GDM1 (cell line): Measurements from ENCODE around the gene KNSTRN.

Experiments used
- DNase-seq: peaks from one replicate; lab custom pipeline; 2025; lab: John Stamatoyannopoulos, UW

The KNSTRN gene

DNA sequence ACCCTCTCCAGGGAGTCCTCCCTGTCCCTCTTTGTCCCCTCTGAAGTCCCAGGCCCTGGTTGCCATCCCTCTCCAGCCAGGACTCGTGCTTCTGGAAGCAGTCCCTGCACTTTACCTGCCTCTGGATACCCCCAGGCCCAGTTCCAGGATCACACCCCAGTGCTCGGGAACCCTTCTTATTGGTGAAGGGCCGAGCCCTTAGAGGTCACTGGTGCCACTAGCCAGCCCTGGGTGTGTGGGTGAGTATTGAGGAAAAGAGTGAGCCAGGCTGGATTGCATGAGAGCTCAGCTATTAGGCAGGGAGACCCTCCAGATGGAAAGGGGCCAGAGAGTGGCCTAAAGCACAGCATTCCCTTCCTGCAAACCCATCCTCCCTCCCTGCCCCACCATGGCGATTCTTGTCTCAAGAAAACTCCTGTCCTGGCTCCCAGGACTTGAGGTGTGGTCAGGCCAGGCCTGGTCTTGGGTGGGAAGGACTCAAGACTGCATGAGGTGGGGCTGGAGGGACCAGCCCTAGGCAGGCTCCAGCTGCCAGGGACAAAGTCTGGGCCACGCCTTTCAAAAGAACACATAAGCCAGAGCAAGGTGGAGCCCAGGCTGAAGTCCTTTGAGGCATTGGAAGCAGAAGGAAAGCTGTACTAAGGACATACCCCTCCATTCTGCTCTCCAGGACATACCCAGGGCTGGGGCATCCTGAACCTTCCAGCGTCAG lies 36.5 kb upstream of the KNSTRN start:
- no peak for DNase-seq

DNA sequence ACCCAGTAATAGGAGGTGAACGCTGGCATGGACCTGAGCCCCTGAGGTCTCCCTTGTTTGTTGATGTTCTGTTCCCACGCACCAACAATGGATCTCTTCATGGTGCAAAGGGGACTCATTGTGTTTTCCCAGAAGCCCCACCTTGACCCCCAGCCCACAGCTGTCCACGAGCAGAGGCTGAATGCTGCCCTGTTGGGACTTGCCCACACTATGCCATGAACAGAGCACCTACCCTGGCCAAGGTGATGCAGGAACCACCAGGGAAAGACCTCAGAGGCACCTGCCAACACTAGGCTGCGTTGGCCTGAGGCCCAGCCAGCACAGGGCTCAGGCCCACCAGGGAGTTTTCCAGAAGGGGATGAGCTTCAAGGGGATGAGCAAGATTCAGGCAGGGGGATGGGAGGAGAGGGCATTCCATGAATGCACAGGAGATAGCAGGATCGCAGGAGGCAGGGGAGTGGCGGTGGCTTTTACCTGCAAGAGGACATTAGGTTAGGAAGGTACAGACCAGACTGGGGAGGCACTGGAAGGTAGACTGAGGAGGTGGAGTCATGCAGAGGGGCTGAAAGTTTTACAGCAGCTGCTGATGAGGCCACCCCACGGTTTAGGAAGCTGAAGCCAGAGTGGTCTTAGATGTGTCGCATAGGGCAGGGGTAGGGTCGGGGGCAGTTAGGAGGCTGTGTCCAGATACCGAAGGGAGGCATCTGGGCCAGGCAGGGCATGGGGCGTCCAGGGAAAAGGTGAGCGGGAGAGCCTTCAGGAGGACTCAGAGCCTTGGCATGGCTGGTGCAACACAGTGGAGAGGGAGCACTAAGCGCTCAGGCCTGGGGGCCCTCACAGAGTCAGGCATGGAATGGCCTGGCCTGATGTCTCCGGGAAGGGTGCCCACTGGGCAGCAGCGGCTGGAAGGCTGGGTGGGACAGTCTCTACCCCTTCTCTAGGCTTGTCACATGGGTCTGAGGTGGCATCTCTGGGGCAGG lies 35.7 kb upstream of the KNSTRN start:
- DNase-seq = no peak

DNA sequence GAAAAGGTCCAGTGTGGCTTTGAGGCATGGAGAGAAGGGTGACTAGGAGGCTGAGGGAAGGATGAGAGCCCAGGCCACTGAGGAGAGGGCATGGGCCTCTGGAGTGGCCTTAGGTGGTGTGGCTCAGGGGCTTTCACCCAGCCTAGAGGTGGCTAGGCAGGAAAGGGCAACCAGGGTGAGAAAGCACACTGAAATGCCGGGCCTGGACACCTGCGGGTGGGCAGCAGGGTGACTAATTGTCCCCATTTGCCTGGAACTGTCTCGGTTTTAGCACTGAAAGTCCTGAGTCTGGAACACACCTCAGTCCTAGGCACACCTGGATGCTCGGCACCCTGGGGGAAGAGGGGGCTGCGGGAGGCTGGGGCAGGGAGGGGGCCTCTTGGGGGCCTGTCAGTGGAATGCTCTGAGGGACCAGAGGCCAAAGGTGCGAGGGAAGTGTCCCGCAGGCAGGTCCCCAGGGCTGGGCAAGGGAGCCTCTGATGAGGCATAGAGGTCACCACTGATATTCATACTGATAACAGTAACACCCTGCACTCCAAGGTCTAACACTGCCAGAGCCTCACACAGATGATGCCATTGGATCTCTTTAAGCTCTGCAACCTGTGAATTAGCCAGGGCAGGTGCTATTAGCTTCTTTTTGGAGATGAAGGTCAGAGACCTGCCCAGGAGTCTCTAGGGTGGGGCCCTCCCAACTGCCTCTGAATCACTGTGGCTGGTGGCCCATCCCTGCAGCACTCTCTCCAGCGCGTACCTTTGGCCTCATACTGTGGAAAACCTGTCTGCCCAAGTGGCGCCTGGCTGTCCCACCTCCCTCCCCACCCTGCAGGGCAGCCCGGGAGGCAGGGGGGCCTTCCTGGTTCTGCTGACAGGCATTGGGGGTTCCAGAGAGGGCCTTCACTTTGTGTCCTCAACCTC lies 34.7 kb upstream of the KNSTRN start:
- no peak for DNase-seq

DNA sequence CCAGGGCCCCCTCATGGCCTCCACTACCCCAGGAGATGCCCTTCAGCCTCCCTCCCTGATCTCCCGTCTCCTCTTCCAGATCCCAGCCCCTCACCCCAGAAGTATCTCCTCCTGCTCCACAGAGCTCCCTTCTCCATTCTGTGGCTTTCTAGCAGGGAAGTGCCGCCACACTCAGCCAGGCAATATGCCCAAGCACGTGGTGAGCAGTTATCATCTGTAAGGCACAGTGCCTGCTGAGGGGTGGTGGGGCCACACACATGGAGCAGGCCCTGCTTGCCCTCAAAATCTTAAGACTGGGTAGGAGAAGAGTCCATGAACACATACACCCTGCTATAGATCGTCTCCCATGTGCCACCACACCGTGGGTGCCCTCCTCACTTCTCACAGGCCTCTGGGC lies 34.0 kb upstream of the KNSTRN start:
- DNase-seq = no peak

DNA sequence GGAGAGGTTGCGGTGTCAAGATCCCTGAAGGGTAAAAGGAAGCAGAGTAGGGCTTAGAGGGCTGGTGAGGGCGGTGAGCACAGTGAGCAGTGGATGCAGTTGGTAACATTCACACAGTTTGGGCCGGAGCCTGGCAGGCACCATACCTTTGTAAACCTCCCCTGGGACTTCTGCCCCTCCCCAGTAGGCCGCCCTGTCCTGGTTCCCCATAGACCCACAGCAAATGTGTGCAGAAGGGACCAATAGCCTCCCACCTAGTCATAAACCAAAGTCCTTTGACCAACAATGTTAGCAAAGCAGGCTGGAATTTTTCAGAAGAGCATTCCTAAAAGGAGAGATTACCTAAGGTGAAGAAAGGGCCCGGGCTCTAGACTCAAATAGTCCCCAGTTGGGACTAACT lies 33.4 kb upstream of the KNSTRN start:
- DNase-seq = no peak

DNA sequence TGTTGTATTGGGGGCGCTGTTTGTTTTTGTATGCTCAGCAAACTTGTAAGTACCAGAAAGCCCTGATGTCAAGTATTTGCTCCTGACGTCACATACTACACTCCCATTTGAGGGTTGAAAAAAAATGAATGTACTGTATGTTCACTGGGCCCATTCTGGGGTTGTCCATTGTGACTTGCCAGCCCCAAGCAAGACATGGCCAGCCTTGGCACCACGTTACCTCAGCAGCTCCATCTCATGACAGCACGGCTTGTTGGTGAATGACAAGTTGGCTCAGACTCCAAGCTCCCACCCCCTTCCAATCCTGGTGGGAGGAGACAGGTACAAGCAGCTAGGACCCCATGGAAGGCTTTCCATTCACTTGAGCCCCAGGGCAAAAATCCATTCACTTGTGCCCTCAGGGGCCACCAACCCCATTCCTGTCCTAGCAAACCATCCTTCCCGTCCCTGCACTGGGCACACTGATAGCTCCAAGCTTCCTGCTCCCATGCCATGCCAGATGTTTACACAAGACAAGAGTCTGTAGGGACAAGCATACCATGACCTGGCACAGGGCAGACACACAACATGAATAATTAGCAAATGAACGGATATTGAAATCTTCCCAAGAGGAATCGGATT lies 30.1 kb upstream of the KNSTRN start:
- DNase-seq = no peak

DNA sequence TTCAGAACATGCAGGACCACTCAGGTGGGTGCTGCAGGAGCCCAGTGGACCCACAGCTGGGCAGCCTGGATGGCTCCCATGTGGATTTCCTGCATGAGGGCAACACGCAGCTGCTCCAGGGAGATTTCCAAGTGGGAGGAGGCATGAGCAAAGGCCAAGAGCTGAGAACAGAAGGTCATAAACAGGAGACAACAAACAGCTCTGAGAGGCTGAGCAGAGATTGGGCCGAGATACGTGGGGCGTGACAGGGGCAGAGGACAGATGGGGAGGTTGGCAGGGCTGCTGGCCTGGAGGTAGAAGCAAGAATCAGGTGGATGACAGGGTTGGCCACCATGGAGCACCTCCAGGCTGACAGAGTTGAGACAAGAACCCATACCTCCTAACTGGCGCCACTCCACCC lies 28.8 kb upstream of the KNSTRN start:
- DNase-seq = no peak

DNA sequence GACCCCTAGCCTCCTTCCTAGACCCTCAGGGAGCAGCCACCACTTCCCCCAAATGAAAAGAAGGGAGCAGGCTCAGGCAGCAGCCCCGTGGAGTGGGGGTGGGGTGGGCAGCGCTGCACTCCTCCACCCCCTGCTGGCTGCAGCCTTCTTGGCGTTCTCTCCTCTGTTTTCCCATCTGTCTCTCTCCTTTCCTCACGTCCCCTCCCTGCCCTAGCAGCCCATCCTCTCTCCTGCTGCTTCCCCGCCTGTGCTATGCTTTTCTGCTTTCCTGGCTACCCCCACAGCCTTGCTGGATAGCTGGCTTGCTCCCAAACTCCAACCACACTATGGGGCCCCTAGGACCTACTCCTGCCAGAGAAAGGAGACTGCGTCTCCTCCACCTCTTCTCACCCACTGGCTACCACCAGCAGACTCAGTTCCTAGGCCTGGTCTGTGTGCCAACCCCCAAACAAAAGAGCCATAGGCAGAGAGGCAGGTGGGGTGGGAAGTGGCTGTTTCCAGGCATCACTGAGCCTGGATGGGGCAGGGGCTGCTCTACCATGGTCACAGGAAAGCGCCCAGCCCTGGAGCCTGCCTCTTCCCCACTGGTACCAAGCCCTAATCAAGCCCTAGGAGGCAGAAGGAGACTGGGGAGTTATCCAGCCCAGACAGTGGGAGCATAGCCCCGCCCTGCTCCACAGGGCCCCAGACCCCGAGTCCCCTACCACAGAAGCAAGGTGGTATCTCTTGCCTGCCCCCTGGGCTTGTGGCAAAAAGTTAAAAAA lies 27.9 kb upstream of the KNSTRN start:
- DNase-seq = no peak

DNA sequence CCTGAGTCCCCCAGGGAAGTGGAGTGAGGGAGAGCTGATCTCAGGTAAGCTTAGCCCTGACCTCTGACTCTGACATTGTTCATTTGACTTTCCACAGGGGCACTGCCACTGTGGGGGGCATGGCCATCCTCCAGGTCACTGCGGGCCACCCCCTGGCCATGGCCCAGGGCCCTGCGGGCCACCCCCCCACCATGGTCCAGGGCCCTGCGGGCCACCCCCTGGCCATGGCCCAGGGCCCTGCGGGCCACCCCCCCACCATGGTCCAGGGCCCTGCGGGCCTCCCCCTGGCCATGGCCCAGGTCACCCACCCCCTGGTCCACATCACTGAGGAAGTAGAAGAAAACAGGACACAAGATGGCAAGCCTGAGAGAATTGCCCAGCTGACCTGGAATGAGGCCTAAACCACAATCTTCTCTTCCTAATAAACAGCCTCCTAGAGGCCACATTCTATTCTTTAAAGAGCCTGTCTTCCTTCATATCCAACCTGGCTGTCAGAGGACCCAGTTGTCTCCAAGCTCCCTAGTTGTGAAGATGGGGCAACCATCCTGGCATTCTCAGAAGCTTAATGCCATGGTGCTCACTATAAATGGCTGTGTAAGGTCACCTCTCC lies 26.4 kb upstream of the KNSTRN start:
- DNase-seq = no peak

DNA sequence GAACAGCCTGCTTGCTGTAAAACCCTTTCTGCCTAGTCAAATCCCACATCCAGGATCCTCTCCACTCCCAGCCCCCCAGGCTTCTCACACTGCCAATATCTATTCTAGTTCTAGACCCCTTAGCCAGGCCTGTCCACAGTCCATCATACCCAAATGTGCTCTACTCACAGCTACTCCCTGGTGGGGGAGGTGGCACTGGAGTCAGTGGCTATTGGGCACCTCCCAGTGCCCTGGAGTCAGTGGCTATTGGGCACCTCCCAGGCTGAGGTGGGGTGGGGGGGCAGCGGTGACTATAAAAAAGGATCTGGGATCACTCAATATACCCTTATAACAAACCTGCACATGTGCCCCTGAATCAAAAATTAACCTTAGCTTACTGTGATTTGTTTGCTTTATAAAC lies 25.3 kb upstream of the KNSTRN start:
- no peak for DNase-seq

DNA sequence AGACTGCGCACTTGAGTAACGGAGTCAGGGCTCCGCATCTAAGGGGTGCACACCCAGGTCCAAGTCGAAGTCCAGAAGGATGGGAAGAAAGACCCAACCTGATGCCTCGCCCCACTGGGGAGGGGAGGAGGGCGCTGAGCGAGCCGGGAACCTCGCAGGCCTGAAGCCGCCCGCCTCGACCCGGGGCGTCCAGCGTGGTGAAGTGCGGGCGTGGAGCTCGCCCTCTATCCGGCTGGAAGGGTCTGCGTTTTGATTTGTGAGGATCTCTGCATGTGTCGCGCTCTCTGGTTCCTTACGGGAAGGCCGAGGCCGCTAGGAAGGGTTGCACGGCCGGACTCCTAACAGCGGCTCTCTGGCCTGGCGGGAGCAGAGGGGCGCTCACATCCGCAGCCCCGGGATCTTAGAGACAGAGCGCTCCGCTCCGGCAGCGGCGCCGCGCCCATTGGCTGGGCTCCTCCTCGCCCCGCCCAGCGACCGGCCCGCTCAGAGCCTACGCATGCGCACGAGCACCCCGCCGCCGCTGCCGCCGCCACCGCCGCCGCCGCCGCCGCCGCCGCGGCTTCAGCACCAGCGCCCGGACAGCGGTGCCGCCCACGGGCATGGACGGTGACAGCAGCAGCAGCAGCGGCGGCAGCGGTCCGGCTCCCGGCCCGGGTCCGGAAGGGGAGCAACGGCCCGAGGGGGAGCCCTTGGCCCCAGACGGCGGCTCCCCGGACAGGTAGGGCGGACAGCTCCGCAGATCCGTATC lies 24.6 kb upstream of the KNSTRN start, which contains the start of gene DISP2:
Gene DISP2, plus strand, starts transcription at position 497 of the 748 bp plus-strand sequence. Its CDS starts 103 bp downstream, at position 600.
- DNase-seq = peak; percentile 80

DNA sequence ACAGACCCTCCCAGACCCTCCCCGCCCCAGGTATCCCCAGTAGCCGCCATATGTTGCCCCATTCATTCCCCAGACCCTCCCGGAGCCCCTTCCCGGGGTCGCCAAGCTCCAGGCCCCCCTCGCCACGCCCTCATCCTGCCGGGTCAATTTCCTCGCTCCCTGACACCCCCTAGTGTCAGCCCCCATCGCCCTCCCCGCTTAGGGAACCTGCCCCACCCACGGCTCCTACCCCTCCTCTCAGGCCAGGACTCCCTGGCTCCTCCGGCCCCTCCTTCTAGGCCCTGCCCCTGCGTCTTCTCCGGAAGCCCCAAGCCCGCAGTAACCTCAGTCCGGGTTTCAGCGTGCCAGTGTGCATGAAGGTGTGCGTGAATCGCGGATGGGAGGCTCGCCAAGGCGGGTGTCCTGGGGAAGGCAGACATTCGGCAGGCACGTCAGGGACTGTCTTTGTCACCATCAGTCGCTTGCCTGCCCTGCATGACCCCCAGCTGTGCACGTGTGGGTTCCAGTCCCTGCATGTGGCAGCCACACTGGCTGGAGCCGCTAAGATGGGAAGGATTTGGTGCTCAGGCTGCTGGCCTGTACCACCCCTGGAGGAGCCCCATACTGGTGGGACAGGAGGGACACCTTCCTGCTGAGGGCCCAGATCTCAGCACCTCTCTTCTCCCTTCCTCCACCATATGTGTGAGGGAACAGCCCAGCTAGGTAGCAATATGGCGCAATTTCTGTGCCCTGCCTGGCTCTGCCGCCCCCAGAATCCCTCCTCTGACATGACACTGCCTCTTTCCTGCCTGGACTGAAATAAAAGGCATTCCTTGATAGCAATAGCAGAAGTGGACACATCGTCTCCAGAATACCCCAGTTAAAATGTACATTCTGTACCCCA lies 23.8 kb upstream of the KNSTRN start:
- no peak for DNase-seq

DNA sequence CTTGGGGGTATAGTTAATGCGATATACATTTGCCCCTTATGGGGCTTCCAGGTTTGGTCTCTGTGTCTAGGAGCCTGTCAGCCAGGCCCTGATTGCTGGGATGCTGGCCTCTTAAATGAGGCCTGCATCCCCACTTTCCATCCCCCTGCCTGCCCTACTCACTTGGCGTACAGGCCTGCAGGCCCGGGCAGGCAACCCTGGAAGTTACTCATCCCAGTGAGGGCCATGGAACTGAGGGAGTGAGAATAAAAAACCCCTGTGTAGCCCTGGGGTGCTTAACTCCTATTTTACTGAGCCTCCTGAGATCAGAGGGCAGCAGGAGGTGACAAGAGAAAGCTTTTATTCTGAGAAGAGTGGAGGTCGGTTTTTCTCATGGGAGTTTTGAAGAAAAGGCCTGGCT lies 22.5 kb upstream of the KNSTRN start:
- no peak for DNase-seq

DNA sequence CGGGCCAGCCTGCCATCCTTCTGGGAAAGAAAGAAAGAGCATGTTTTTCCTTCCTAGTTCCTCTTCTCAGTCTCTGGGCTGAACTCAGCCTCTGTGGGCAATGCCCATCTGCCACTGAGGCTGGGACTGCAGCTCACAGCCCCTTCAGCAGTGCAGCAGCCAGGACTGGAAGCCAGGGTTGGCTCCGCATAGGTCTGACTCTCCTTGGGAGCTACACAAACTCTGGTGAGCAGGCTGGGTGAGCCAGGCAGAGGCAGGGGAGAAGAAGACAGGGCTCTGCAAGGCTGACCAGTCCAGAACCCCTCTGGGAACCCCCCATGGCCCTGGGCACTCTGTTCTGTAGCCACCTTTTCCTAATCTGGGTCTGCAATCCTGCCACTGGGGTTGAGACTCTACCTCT lies 20.9 kb upstream of the KNSTRN start:
- no peak for DNase-seq

DNA sequence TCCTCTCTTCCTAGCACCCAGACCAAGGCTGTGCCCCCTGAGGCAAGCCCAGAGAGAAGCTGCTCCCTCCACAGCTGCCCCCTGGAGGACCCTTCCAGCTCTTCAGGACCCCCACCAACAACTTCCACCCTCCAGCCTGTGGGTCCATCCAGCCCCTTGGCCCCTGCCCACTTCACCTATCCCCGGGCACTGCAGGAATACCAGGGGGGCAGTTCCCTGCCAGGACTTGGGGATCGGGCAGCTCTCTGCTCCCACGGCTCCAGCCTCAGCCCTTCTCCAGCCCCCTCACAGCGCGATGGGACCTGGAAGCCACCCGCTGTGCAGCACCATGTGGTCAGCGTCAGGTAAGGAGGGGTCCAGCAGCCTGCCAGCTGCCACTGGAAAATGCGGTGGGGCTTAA lies 18.9 kb upstream of the KNSTRN start:
- DNase-seq = no peak

DNA sequence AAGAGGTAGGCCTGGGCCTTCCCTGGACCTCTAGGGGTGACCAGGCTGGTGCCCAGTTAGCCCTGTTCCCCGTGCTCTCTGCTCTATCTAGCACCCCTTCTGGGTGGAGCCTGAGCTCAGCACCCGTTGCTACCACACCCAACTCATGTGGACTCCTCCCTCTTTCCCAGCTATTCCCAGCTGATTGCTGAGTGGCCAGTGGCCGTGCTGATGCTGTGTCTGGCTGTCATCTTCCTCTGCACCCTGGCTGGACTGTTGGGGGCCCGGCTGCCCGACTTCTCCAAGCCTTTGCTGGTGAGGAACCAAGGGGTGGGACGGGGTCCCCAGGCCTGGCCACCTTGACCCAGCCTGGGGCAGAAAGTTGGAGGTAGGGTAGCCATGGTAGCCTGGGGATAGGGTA lies 18.3 kb upstream of the KNSTRN start:
- DNase-seq = no peak

DNA sequence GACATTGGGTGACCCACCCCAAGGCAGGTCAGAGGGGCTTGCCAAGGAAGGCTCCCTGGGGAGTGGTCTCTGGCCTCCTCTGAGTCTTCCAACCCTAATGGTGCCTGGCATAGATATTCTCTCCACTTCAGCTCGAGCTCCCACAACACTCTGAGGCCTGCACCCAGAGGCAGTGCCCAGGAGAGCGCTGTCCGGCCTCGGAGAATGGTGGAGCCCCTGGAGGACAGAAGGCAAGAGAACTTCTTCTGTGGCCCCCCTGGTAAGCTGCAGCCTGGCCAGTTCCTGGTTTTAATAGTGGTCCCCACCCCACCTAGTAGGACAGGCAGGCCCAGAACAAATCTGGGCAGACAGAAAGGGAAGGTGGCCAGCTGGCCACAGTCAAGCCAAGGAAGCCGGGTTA lies 17.5 kb upstream of the KNSTRN start:
- DNase-seq = no peak

DNA sequence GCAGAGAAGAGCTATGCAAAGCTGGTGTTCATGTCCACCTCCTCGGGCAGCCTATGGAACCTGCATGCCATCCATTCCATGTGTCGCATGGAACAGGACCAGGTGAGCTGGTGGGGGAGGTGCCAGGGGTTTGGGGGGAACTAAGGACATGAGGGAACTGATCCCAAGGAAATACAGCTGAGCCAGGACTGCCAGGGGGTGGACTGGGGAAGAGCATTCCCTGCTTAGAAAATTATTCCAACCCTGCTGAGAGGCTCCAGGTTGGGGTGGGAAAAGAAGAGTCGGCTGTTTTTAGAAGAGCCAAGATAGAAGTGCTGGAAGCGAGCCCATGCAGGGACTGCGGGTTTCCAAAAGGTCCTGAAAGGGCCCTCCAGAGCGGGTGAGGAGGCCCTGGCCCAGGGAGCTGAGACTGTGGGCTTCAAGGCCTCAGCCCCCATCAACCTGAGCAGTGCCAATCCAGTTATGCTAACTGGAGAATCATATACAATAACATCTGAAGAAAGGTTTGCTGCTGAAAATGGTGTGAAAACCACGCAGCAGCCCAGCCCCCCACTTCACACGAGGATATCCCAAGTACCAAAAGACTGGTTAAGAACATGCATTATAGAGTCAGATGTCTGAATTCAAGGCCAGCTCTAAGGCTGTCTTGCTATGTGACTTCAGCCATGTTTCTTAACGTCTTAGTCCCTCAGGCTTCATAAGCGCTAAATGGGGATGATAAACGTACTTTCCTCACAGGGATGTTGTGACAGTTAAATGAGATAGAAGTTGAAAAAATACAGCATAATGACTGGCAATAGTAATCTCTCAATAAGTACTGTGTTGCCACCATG lies 16.7 kb upstream of the KNSTRN start:
- no peak for DNase-seq
